Cardiac fibroblast (primary cell): ENCODE measurements around the gene TPRG1L.

Experiments used
- DNase-seq, 2 donors: peaks; one replicate each; pipeline versions ENCODE4 v3.0.0 to v3.0.0-alpha.2; 2010; ENCODE audit warnings: low read depth in 2 of 2
- H3K4me3 ChIP-seq, 2 donors: replicated peaks in 1 of 2; 1 replicate in 1 of 2; 2 replicates in 1 of 2; pipeline ENCODE4 v1.5.1; 2011; ENCODE audit warnings: low read depth in 2 of 2, low read length in 2 of 2, mild to moderate bottlenecking in 2 of 2, moderate library complexity in 1 of 2
- TF ChIP-seq, protein P1 (sequence below): IDR thresholded peaks from one replicate; pipeline ENCODE4 v1.5.1; 2011; ENCODE audit warnings: low read depth, mild to moderate bottlenecking, low read length, inconsistent platforms

TPRG1L gene

DNA sequence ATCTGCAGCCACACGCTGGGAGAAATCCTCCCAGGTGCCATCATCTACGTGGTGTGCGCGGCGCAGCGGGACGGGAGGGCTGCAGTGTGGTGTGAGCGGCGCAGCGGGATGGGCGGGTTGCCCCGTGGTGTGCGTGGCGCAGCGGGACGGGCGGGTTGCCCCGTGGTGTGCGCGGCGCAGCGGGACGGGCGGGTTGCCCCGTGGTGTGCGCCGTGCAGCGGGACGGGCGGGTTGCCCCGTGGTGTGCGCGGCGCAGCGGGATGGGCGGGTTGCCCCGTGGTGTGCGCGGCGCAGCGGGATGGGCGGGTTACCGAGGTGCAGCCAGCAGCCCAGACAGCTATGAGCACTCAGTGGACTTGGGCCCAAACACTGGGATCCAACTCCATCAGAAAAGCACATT is 20.4 kb downstream of the TPRG1L start:
- no peak for DNase-seq
- H3K4me3 ChIP-seq: no peak overlapping the region
- TF ChIP-seq, protein P1, sequence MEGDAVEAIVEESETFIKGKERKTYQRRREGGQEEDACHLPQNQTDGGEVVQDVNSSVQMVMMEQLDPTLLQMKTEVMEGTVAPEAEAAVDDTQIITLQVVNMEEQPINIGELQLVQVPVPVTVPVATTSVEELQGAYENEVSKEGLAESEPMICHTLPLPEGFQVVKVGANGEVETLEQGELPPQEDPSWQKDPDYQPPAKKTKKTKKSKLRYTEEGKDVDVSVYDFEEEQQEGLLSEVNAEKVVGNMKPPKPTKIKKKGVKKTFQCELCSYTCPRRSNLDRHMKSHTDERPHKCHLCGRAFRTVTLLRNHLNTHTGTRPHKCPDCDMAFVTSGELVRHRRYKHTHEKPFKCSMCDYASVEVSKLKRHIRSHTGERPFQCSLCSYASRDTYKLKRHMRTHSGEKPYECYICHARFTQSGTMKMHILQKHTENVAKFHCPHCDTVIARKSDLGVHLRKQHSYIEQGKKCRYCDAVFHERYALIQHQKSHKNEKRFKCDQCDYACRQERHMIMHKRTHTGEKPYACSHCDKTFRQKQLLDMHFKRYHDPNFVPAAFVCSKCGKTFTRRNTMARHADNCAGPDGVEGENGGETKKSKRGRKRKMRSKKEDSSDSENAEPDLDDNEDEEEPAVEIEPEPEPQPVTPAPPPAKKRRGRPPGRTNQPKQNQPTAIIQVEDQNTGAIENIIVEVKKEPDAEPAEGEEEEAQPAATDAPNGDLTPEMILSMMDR: no peak

- TF ChIP-seq, protein P1: no peak
- no peak for DNase-seq
- H3K4me3 ChIP-seq: no peak overlapping the region
These were observed 21.0 kb downstream of the TPRG1L start for GRCh38 chr1:3645666-3646355.

- no peak overlapping the region for H3K4me3 ChIP-seq
- no peak for DNase-seq
- TF ChIP-seq, protein P1: no peak
These were observed 21.8 kb downstream of the TPRG1L start for GRCh38 chr1:3646596-3646995.

DNA sequence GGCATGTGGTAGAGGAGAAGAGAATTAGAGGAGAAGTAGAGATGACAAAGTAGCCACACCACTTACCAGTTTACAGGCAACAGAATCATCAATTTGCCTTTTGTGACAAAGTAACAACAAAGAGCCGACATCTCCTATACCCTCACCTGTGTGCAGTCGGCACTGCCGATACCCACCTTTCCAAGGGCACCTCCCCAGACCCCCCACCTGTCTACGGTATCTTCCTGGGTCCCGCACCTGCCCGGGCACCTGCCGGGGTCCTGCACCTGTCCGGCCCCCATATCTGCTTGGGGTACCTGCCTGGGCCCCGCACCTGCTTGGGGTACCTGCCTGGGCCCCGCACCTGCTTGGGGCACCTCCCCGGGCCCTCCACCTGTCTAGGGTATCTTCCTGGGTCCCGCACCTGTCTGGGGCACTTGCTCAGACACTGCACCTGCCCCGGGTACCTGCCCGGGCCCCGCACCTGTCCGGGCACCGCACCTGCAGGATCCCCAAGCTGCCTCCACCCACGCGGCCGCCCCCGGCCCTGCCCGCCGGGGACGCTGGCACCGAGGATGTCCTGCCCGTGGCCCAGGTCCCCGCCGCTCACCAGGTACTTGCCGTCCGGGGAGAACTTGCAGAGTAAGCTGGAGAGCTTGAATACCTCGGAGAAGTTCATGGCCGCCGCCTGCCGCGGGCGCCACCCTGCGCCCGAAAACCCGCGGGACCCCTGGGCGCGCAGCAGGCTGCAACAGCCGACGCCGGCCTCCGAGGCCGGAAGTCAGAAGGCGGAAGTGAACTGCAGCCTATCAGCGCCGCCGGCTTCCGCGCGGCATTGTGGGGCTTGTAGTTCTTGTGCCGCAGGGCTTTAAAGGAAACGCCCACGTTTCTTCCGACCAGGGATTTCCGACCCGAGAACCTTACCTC is 24.8 kb downstream of the TPRG1L start, which contains the start of gene WRAP73:
Gene WRAP73, minus strand, starts transcription at position 762 of the 906 bp plus-strand sequence. Its CDS starts 104 bp downstream, at position 658.
- TF ChIP-seq, protein P1: peak; percentile 9
- peak; percentile 91 to 92 for DNase-seq
- H3K4me3 ChIP-seq: peak within 1 kb of the TSS; percentile 87 to 92

GRCh38 chr1:3650248-3651025 is 25.6 kb downstream of the TPRG1L start:
- H3K4me3 ChIP-seq: no peak overlapping the region
- no peak for DNase-seq
- TF ChIP-seq, protein P1: no peak
